Ureter (tissue), 1 donor: ENCODE results near the gene LY6G5B. TPM values are rescaled to one million over a fixed set of nuclear protein-coding genes. Genes with fewer than 3 reads are reported as not detected.
A peak's percentile ranks its signal among the peaks of the same experiment; 100 is the strongest.

Source experiments
- DNase-seq: peaks from one replicate; pipeline ENCODE4 v3.0.0-alpha.2; 2020; ENCODE audit warnings: low spot score
- total RNA-seq: library from RNA; stranded (reverse); gene quantifications from one replicate; pipeline ENCODE4 v1.2.4, GENCODE V29; 2023
- donor health status: DM: yes; HTN: yes; CAD: no.

LY6G5B gene
- total RNA-seq, 1 donor from 2014 or later: 20.6 TPM

DNA sequence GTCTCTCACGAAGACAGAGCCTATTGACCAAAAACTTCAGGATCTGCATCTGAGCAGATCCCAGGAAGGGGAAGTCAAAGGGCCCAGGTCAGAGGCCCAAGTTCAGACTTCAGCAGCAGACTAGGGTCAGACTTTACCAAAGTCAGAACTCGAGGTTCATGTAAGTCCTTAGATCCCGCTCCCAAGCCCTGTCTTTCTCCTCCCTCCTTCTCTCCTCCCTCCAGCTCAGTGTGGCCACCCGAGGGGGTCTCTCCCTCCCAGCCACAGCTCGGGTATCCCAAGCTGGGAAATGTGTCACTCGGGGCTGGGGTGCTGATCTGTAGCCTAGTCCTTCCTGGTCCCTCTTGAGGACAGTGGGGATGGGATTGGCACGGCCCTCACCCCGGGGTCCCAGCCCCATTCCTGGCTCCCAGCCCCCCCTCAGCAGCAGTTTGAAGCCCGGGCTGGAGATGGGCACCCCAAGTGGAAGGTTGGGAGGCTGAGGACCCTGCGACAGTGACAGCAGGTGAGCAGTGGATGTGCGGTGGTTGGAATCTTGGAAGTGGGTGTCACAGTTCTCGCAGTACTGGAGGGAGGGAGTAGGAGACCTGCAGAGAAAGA lies 7.6 kb upstream of the LY6G5B start:
- DNase-seq: no peak

DNA sequence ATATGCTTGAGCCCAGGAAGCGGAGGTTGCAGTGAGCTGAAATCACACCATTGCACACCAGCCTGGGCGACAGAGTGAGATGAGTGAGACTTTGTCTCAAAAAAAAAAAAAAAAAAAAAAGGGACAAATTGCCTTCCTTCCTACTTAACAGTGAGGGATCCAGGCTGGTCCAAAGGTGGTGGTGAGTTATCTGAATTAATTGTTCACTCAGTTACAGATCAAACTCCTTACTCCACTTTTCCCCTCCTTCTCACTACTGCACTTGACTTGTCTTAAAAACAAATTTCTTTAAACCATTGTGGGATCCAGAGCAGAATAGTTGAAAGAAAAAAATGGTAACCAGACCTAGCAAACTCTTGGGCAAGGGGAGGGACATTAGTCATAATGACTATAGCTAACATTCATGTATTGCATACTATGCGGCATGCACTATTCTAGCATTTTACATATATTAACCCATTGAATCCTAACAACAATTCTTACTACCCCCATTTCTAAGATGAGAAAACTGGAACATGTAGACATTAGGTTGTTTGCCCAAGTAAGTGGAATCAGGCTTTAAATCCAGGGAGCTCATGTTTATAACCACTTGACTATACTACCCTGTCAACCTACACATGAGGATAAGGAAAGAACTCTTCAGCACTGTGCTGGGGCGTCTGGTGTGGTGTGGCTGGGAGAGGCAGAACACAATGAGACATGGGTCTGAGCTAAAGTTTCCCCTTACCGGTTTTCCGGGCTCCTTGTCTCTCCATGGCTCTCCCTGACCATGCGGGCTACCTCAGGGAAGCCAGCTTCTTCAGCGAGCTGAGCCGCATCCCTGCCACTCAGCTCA lies 6.4 kb upstream of the LY6G5B start:
- DNase-seq: no peak

DNA sequence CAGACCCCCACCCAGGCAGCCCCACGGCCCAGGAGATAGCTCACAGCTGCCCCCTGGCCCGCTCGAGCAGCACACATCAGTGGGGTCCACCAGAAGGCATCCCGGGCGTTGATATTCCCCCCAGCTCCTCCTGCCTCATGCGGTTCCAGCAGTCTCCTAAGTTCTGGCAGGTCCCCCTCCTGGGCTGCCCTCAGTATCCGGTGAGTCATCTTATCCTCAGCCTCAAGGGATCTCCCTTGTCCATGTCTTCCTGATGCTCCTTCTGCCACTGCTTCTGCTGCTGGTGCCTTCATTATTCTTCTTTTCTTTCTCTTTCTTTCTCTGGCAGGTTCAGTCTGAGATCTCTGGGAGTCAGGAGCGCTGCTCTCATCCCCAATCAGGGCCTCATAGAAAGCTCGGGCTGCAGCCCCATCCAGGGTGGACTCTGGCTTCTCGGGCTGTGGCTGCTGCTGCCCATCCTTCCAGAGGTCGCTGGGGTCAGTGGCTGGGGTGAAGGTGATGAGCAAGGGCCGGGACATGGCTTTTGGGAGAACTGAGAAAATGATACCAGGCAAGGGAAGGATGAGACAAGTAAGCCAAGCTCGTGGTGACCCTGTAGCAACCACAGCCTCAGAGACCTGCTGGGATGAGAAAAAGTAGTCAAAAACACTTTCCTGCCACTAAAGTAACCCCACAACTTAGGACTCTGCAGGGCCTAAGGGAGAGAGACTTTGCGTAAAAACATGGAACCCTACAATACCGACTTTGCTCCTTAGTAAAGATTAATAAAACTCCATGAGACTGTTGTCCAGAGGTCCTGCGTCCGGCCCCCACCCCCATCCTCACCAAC lies 5.6 kb upstream of the LY6G5B start:
- no peak for DNase-seq

DNA sequence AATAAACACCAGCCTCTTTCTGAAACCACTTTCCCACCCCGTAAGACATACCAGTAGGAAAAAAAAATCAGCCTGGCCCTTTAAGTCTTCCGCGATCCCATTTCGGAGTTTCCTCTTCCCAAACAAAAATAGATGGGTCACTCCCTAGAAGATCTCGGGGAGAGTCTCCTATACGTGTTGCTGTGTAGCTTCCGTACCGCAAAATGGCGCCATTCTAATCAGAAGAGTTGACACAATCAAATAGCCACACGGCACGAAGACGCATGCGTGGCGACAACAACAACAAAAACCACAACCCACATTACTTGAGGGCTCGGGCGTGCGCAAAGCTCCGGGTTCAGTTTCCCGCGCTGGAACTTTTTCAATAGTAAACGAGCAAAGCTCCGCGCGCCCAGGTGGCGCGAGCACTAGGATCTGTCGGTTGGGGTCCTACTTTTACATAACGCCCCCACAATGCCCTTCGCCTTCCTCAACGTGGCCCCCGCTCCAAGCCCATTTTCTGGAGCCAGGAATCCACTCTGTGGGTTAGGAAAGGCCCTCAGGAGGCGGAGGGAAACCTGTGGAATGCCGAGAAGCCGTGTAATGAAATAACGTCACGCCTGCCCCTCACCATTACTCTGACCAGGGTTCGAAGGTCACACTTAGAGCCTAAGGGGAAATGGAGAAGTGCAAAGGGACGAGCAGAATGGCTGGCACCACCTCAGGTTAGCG lies 4.8 kb upstream of the LY6G5B start, which contains the start of gene GPANK1:
Gene GPANK1, minus strand, starts transcription at position 208 of the 711 bp plus-strand sequence. CDS start 519 bp downstream, outside the sequence.
- peak; percentile 92 for DNase-seq

GRCh38 chr6:31665501-31666336 lies 4.1 kb upstream of the LY6G5B start, which contains the start of gene CSNK2B:
Gene CSNK2B (plus strand): TSS chr6:31666080. CDS start chr6:31666832, 752 bp downstream.
- DNase-seq: peak; percentile 99

DNA sequence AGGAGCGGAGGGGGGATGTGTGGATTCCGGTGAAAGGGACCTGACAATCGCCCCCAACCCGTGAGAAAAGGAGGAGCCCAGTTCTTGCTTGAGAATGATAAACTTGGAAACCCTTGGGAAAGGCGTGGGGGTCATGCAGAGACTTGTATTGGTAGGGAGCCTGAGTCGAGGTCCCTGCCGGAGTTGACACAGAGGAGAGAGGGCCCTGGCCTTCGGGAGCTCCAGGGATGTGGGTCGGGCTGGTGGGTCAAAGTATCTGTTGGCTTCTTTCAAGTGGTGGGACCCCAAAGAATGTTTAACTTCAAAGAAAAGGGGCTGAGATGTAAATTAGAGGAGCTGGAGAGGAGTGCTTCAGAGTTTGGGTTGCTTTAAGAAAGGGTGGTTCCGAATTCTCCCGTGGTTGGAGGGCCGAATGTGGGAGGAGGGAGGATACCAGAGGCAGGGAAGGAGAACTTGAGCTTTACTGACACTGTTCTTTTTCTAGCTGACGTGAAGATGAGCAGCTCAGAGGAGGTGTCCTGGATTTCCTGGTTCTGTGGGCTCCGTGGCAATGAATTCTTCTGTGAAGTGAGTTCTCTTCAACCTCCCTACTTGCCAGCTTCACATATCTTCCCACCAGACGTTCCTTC lies 3.3 kb upstream of the LY6G5B start:
- DNase-seq: no peak

DNA sequence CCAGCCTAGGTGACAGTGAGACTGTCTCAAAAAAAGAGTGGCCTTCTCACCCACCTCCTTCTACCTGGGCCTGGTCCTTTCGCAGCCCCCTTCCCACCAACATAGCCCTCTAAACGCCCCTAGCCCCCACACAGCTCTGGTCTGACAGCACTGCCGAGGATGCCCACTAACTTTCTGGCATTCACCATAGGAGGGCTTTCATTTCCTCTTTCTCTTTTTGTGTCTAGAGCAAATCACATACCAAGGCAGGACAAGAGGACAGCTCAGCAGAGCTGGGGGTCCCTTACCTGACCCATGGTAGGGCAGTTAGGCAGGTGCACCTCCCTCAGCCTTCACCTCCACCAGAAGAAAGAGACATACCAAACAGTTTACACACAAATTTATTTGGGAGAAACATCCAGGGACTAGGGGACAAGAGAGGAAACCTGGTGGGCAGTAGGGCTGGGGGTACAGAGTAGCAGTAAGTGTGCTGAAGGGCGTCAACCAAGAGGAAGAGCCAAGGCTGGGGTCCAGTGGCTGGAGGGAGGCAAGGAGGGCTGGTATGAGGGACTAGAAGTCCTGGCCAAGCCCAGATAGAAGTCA lies 6.6 kb downstream of the LY6G5B start:
- no peak for DNase-seq

DNA sequence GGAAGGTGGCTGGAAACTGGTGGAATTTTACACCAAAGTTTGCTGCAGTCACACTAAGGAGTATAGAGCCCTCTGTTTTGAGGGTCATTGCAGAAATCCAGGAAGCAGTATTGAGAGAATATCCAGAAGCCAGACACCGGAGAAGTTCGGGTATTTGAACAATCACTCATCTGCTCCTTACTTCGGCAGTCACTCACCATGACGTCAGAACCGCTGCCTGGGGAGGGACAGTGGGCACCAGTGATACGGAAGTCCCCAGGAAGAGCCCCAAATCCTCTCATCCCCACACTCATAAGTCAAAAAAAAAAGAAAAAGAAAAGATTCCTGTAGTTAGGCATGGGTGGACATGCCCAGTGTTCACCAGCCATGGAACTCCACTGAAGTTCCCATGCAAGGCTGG lies 7.1 kb downstream of the LY6G5B start:
- no peak for DNase-seq

DNA sequence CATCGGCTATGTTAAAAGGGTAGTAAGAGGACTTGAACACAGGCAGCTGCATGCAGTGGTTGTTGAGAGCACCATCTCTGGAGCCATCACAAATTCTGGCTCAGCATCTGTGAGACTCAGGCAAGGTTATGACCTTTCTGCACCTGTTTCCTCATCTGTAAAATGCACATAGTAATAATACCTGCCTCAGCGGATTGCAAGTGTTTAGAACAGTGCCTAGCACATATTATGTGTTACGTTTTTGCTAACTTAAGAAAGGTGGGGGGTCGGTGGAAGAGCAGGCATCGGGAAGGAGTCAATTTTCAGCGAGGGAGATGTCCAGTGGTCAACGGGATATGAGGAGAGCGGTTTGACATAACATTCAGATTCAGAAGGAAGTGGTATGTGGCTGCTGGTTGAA lies 8.2 kb downstream of the LY6G5B start:
- no peak for DNase-seq

DNA sequence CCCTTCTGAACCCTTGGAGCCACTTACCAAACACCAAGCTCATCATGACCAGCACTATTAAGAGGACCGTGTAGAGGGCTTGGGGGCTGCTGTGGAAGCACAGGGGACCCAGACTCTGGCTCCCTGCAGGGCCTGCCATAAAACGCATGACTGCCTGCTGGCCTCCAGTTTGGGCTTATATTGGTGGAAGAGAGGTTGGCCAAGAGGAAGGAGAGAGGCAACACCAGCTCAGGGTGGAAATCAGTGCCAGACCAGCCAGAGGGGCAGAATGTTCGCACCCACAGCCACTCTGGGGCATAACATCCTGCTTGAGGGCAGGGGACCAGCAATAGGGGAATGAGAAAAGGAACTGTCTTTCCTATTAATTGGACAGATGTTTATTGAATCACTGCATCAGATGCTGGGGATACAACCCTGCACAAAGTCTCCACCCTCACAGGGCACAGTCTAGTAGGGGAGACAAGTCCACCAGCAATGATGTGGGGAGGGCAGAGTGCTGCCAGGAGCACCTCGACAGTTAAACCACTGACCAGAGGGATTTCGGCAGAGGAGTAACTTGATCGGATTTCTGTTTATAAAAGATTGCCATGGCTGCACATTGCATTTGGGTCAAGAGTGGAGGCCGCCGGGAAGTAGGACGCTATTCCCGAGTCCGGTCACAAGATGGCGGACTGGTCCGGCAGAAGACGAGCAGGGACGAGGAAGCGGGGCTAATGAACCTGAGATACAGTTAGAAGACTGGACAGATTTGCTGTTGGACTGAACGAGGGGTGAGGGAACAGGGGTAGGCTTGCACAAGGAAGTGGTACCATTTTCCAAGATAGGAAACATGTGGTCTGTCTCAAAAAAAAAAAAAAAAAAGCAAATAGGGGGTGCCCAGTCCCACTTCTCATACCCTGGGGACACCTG lies 10.7 kb downstream of the LY6G5B start, which contains the start of gene LY6G5C:
Gene LY6G5C, minus strand, starts transcription at position 842 of the 909 bp plus-strand sequence. Its CDS starts 694 bp downstream, at position 148.
- DNase-seq: peak; percentile 89

DNA sequence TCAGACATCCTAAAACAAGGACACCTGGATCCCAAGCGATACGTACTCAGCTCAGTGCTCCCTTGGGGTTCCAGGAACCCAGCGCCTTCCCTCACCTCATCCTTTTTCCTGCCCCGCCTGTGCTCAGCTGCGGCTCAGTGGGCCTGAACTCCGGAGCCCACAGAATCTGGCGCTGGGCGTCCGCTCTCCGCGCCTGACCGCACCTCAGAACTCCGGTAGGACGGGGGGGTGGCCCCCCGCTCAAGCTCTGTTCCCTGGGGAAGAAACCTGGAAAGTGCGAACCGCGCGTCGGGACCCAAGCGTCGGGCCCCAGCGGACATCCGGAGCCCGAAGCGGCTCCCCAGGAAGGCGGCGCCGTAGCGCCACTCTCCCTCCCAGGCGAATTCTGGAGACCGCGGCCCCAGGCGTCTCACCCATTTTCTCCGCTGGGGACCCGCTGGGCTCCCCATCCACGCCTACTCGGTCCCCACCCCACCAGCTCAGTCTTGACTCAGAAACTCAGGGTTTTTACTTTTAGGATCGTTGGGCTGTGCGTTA lies 11.4 kb downstream of the LY6G5B start:
- no peak for DNase-seq

DNA sequence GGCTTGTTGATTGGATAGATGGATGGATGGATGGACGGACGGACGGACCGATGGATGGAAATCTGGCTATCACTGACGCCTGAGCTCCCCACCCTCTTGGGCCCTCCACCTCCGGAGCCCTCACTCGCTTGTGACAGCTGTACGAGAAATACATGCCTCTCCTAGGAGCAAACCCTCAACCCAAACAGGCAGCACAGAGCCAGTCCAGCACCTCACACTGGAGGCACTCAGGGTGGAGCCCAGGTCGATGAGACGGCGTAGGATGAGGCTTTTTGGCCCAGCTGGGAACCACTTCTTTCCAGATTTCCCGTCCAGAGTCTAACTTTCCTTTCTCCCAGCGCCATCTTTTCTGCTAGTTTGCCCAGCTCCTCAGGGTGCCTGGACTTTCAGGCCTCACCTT lies 13.8 kb downstream of the LY6G5B start:
- DNase-seq: no peak

DNA sequence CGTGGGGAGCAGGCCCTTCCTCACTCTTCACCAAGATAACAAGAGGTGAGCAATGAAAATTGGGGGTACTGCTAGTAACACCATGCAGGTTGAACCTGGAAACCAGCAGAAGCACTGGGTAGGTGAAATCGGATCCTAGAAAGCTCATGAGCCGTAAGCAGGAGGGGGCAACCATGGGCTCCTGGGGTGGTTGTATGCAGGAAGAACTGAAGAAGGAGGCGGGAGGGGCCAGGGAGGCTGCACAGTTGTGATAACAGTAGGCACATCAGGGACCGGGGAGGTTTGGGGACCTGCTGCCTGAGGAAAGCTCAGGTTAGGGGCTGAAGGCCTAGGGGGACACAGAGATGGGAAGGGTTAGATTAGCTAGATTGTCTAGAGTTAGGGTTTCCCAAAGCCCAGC lies 16.7 kb downstream of the LY6G5B start:
- DNase-seq: no peak

DNA sequence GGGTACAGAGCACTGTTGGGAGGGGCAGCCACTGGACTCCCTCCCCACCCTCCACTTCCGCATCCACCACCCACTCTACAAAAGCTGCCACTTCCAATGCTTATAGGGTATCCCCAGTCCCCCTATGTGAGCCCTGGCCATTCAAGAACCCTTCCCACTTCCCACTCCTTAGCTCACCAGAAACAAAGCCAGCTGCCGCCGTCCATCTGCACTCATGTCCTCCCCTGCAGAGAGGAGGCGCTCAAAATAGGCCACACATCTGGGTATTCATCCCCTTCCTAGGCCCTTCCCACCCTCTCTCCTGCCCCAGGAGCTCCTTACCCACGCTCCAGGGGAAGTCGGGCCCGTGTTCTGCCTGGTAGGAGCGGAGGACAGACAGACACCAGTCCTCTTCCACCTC lies 17.5 kb downstream of the LY6G5B start:
- no peak for DNase-seq

GRCh38 chr6:31687860-31688693 lies 18.3 kb downstream of the LY6G5B start:
- DNase-seq: no peak

DNA sequence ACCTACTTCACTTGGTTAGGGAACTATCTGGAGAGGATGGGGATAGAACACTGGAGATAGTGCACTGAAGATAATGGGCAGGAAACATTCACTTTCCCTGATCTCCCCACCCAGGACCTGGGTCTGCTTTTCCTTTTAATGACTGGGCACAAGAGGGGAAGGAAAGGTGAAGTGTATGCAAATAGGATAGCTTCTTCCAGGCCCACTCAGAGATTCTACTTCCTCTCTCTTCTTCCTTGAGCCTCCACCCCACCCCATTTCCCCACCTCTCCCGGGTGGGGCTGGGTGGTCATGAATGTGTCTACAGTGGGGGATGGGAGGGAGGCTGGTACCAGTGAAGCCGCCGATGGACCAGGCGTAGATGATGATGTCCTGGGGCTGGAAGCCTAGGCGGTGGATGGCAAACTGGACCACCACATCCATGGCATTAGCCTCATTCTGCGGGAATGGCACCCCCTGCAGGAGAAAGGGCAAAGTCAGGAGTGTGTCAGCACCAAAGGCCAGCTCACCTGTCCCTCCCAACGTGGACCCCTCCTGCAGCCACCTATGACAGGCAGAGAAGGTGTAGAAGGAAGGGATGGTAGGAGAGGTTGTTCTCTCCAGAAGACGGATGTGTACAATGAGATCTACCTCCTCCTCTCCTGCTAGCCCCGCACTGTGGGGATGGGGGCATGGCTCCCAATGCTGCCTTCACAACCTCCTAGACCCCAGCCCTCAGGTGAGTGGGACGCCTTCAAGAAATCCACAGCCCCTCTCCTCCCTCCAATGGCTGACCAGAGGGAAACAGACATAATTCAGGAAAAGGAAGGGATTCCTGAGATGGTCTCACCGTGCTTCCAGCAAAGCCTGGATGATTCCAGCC lies 19.7 kb downstream of the LY6G5B start:
- no peak for DNase-seq
